H1 (cell line): ENCODE data around the gene ANKRD65. TPM values are rescaled to one million over a fixed set of nuclear protein-coding genes. Genes with fewer than 3 reads are reported as not detected.
"Not testable (repeated sequence)": the region's sequence is repeated elsewhere in the genome, so short reads cannot be mapped to it uniquely, and the experiment has no call there.

Experiments used
- CTCF ChIA-PET: fragments of 300-600 bp; sonication (Branson Sonifier 250); formaldehyde crosslinking; loops from one replicate; lab custom pipeline; 2021; ENCODE audit not compliant: partially characterized antibody; lab: Charles Lee
- POLR2A ChIA-PET: fragments of 300-600 bp; sonication (Branson Sonifier 250); formaldehyde crosslinking; loops from one replicate; lab custom pipeline; 2021; ENCODE audit warnings: inconsistent platforms; ENCODE audit not compliant: partially characterized antibody; lab: Charles Lee
- DNase-seq, 2 experiments: peaks; one replicate each; pipeline versions ENCODE4 v3.0.0 to v3.0.0-alpha.2; 2010 to 2022; ENCODE audit warnings: low spot score in 2 of 2, low read depth in 1 of 2, mixed read lengths in 1 of 2
- FAIRE-seq: peaks from 2 replicates; lab custom pipeline; 2011; peaks lifted over from hg19 to GRCh38; lab: Jason Lieb, UNC
- H2AFZ ChIP-seq: 2 replicates; pipeline ENCODE4 v1.8.1; 2012; ENCODE audit warnings: low read length, inconsistent platforms
- H2AK5ac ChIP-seq: 2 replicates; pipeline ENCODE4 v1.6.1; 2013; ENCODE audit warnings: low read depth, low read length
- H2BK120ac ChIP-seq: replicated peaks from 2 replicates; pipeline ENCODE3; 2013; ENCODE audit warnings: low read depth, low read length, inconsistent platforms
- H2BK12ac ChIP-seq: 2 replicates; pipeline ENCODE4 v1.6.1; 2013; ENCODE audit warnings: low read depth, low read length
- H2BK15ac ChIP-seq: 2 replicates; pipeline ENCODE4 v1.6.1; 2013; ENCODE audit warnings: low read length
- H2BK20ac ChIP-seq: 2 replicates; pipeline ENCODE4 v1.6.1; 2013; ENCODE audit warnings: low read length
- H2BK5ac ChIP-seq: 2 replicates; pipeline ENCODE4 v1.6.1; 2013; ENCODE audit warnings: low read depth, low read length
- H3K14ac ChIP-seq: 2 replicates; pipeline ENCODE4 v1.6.1; 2013; ENCODE audit warnings: inconsistent platforms; ENCODE audit not compliant: insufficient read length
- H3K18ac ChIP-seq: 2 replicates; pipeline ENCODE4 v1.6.1; 2013; ENCODE audit warnings: low read length; ENCODE audit errors: extremely low read depth
- H3K23ac ChIP-seq: 2 replicates; pipeline ENCODE4 v1.6.1; 2013; ENCODE audit warnings: inconsistent platforms; ENCODE audit not compliant: insufficient read length
- H3K23me2 ChIP-seq: 2 replicates; pipeline ENCODE4 v1.6.1; 2013; ENCODE audit warnings: low read depth, low read length
- H3K27ac ChIP-seq: 2 replicates; pipeline ENCODE4 v1.6.1; 2011; ENCODE audit warnings: low read depth, low read length, inconsistent platforms
- H3K27me3 ChIP-seq, 4 experiments: replicated peaks in 1 of 4; 1 replicate in 1 of 4; 2 replicates in 3 of 4; pipeline versions ENCODE4 v1.6.1 to v1.8.1; 2011 to 2013; ENCODE audit warnings: low read length in 3 of 4, mild to moderate bottlenecking in 3 of 4, inconsistent platforms in 2 of 4, mixed read lengths in 2 of 4, moderate library complexity in 1 of 4; ENCODE audit not compliant: control insufficient read depth in 3 of 4, insufficient read depth in 3 of 4; ENCODE audit errors: extremely low read depth in 1 of 4
- H3K36me3 ChIP-seq, 4 experiments: 2 replicates each; pipeline versions ENCODE4 v1.6.1 to v1.8.1; 2011 to 2013; ENCODE audit warnings: mild to moderate bottlenecking in 4 of 4, low read length in 3 of 4, moderate library complexity in 2 of 4, control low read depth in 1 of 4, inconsistent platforms in 1 of 4; ENCODE audit not compliant: insufficient read depth in 4 of 4, control insufficient read depth in 2 of 4
- H3K4ac ChIP-seq: replicated peaks from 2 replicates; pipeline ENCODE3; 2013; ENCODE audit warnings: low read length, low read depth, mixed read lengths, inconsistent platforms; ENCODE audit not compliant: insufficient read length
- H3K4me1 ChIP-seq, 4 experiments: replicated peaks in 1 of 4; 1 replicate in 1 of 4; 2 replicates in 3 of 4; pipeline versions ENCODE4 v1.6.1 to v1.8.1; 2011 to 2013; ENCODE audit warnings: low read length in 3 of 4, inconsistent platforms in 2 of 4, mixed read lengths in 1 of 4; ENCODE audit not compliant: insufficient read depth in 4 of 4, control insufficient read depth in 3 of 4
- H3K4me2 ChIP-seq, 2 experiments: 2 replicates each; pipeline versions ENCODE4 v1.6.1 to v1.8.1; 2011 to 2013; ENCODE audit warnings: low read depth in 2 of 2, low read length in 2 of 2, control low read depth in 1 of 2, inconsistent platforms in 1 of 2, mild to moderate bottlenecking in 1 of 2; ENCODE audit not compliant: insufficient read depth in 1 of 2
- H3K4me3 ChIP-seq, 4 experiments: fragments of 200-600, 300-600 bp in 1 of 4; sonication (generic), shearing (Covaris generic), sonication (Bioruptor Twin) in 1 of 4; 2 replicates each; pipeline versions ENCODE4 v1.5.1 to v1.8.1; 2011 to 2016; ENCODE audit warnings: low read length in 4 of 4, low read depth in 3 of 4, control low read depth in 2 of 4, inconsistent platforms in 2 of 4, mild to moderate bottlenecking in 2 of 4, mixed read lengths in 1 of 4, moderate library complexity in 1 of 4; ENCODE audit not compliant: insufficient read depth in 2 of 4; ENCODE audit errors: extremely low read depth in 1 of 4
- H3K56ac ChIP-seq: replicated peaks from 2 replicates; pipeline ENCODE3; 2013; ENCODE audit warnings: low read depth, mild to moderate bottlenecking, mixed read lengths, low read length, inconsistent platforms; ENCODE audit not compliant: insufficient read length
- H3K79me1 ChIP-seq: 2 replicates; pipeline ENCODE4 v1.6.1; 2013; ENCODE audit warnings: low read depth, low read length, control low read depth
- H3K79me2 ChIP-seq, 2 experiments: 2 replicates each; pipeline versions ENCODE4 v1.6.1 to v1.8.1; 2012 to 2013; ENCODE audit warnings: low read length in 2 of 2, mild to moderate bottlenecking in 2 of 2, inconsistent platforms in 1 of 2; ENCODE audit not compliant: insufficient read depth in 2 of 2, control insufficient read depth in 1 of 2
- H3K9ac ChIP-seq, 4 experiments: replicated peaks in 1 of 4; 1 replicate in 1 of 4; 2 replicates in 3 of 4; pipeline versions ENCODE4 v1.6.1 to v1.8.1; 2011 to 2013; ENCODE audit warnings: low read depth in 3 of 4, low read length in 3 of 4, control low read depth in 2 of 4, mild to moderate bottlenecking in 2 of 4, moderate library complexity in 2 of 4, inconsistent platforms in 1 of 4; ENCODE audit errors: extremely low read depth in 1 of 4
- H3K9me3 ChIP-seq, 2 experiments: 2 replicates each; pipeline versions ENCODE4 v1.6.1 to v1.8.1; 2012 to 2013; ENCODE audit warnings: mild to moderate bottlenecking in 2 of 2, moderate library complexity in 2 of 2, control low read depth in 1 of 2, inconsistent platforms in 1 of 2, low read depth in 1 of 2, low read length in 1 of 2, mixed read lengths in 1 of 2; ENCODE audit not compliant: insufficient read depth in 2 of 2
- H4K20me1 ChIP-seq, 2 experiments: replicated peaks in 1 of 2; 2 replicates each; pipeline versions ENCODE3 to v1.8.1; 2011 to 2013; ENCODE audit warnings: inconsistent platforms in 2 of 2, low read length in 2 of 2, mild to moderate bottlenecking in 1 of 2; ENCODE audit not compliant: insufficient read depth in 2 of 2, control insufficient read depth in 1 of 2
- H4K5ac ChIP-seq: 2 replicates; pipeline ENCODE4 v1.6.1; 2013; ENCODE audit warnings: low read length, low read depth, mixed read lengths, inconsistent platforms; ENCODE audit not compliant: insufficient read length
- H4K8ac ChIP-seq: 2 replicates; pipeline ENCODE4 v1.8.0; 2013; ENCODE audit warnings: mild to moderate bottlenecking, moderate library complexity, low read length, inconsistent platforms; ENCODE audit not compliant: insufficient read depth; ENCODE audit errors: extremely low read depth
- H4K91ac ChIP-seq: replicated peaks from 2 replicates; pipeline ENCODE3; 2013; ENCODE audit warnings: low read length, mixed read lengths, inconsistent platforms; ENCODE audit not compliant: insufficient read length
- CHD1 ChIP-seq: IDR thresholded peaks from 2 replicates; pipeline ENCODE4 v1.6.1; 2012; ENCODE audit warnings: low read depth, low read length, improper control_type of control experiment
- CHD2 ChIP-seq: IDR thresholded peaks from 2 replicates; pipeline ENCODE4 v1.6.1; 2012; ENCODE audit warnings: low read length, improper control_type of control experiment
- JUND ChIP-seq: IDR thresholded peaks from 2 replicates; pipeline ENCODE4 v1.6.1; 2011; ENCODE audit warnings: mild to moderate bottlenecking, improper control_type of control experiment, low read length
- SIN3A ChIP-seq, 2 experiments: IDR thresholded peaks in 1 of 2; conservative IDR thresholded peaks in 1 of 2; 2 replicates each; pipeline ENCODE4 v1.6.1; 2011 to 2012; ENCODE audit warnings: low read length in 2 of 2, improper control_type of control experiment in 1 of 2, low read depth in 1 of 2, mild to moderate bottlenecking in 1 of 2
- TAF7 ChIP-seq: optimal IDR thresholded peaks from 2 replicates; pipeline ENCODE3; 2011; ENCODE audit warnings: low read depth, mild to moderate bottlenecking, inconsistent platforms, low read length, moderate library complexity, borderline replicate concordance
- WGBS, 2 experiments: shearing (Covaris generic) in 1 of 2; methylation state at CpG; one replicate each; pipeline versions ENCODE4 v1.1.6 to v1.1.7; 2013 to 2015; ENCODE audit warnings: low lambda C conversion rate in 2 of 2, mixed read lengths in 2 of 2, inconsistent platforms in 1 of 2, low coverage in 1 of 2, missing lambda C conversion rate in 1 of 2; ENCODE audit not compliant: insufficient replicate concordance in 2 of 2, insufficient coverage in 1 of 2, insufficient read length in 1 of 2; ENCODE audit errors: extremely low coverage in 1 of 2, missing lambda C conversion rate in 1 of 2; 5-methylcytosine and 5-hydroxymethylcytosine counted together
- polyA plus RNA-seq, 7 experiments: library from polyadenylated mRNA; depleted of rRNA in 3 of 7; stranded (reverse) in 5 of 7; unstranded in 2 of 7; fragments of >200 nt in 5 of 7; fragments of 200-250 nt in 2 of 7; gene quantifications; 1 replicate in 5 of 7; 2 replicates in 1 of 7; 4 replicates in 1 of 7; pipeline versions ENCODE4 v1.2.1 to v1.2.3, GENCODE V29; 2011 to 2013; ENCODE audit warnings: missing spikeins in 2 of 7, mixed read lengths in 2 of 7
- total RNA-seq: library from RNA; stranded (reverse); fragmentation: NEBNext Ultra II Directional; extraction: Animal tissue kit (Norgen Biotek cat#: 25700); gene quantifications from 2 replicates; pipeline ENCODE4 v1.2.1, GENCODE V29; 2021

The ANKRD65 gene
- total and polyA plus RNA-seq, 2 of the 8 experiments (the other 6 are each of a cell fraction or from before 2014, with no cell fraction given), result 1.8 to 2.0 TPM

DNA sequence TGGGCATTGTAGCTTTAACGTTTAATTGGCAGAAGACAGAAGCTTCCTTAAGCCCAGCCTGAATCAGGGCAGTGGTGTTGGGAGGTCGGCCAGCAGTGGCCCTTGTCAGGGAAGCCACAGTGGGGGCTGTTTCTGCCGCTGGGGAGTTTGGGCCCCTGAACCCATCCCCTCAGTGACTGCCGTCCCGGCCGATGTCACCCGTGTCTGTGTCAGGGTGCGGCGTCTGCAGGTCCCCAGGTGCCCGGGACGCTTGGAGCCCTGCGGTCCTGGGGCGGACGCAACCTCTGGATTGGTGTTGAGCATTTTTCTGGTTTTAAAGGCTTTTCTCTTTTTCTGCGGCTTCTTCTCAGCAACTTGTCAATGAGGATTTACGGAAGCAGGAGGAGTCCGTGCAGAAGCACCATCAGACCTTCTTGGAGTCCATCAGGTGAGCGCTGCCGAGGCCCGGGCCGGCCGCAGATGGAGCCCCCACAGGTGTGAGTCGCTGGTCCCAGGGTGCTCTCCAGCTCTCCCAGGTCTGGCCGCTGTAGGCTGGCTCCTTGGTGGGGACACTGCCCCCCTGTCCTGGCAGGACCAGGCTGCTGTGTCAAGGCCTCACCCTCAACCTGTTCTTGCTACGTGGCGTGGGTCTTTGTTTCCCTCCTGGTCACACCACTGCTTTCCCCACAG, 30.8 kb upstream of the ANKRD65 start (continued):
- TF ChIP-seq TAF7 (no peak), CHD2 (no peak), JUND (no peak), CHD1 (no peak), SIN3A (conservative IDR thresholded peaks at IDR 0.05 in 1 of 2, IDR thresholded peaks at IDR 0.05 in 1 of 2; ENCODE audit: low read depth in 1 of 2, low read length in 2 of 2) (no peak)

DNA sequence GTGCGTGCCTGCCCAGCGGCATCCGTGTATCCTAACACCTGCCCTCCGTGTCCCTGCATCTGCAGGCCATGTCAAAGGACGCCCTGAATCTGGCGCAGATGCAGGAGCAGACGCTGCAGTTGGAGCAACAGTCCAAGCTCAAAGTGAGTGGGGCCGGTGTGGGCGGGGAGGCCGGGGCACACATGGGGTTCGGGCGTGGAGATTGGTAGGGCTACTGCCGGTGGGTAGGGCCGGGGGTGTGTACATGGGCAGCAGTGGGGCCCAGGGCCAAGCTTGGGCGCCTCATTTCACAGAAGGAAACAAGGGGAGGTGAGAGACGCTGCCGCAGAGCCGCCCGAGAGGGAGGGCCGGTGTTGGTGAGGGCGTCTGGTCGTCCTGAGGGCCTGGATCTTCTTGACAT, 29.5 kb upstream of the ANKRD65 start:
- H3K56ac ChIP-seq, H2BK15ac ChIP-seq, H2AK5ac ChIP-seq, H4K20me1 ChIP-seq, H3K79me2 ChIP-seq, H2BK5ac ChIP-seq, H3K4me2 ChIP-seq, FAIRE-seq, DNase-seq, H3K27me3 ChIP-seq, H4K8ac ChIP-seq, H3K4me3 ChIP-seq, H2BK12ac ChIP-seq, H4K5ac ChIP-seq, H3K9me3 ChIP-seq, H3K4me1 ChIP-seq, H2AFZ ChIP-seq, H3K23me2 ChIP-seq, H3K36me3 ChIP-seq, H3K4ac ChIP-seq, H4K91ac ChIP-seq, H3K14ac ChIP-seq, H2BK20ac ChIP-seq, H3K79me1 ChIP-seq, H3K23ac ChIP-seq, H3K18ac ChIP-seq, H3K9ac ChIP-seq, H3K27ac ChIP-seq, H2BK120ac ChIP-seq: not testable (repeated sequence)
- WGBS, 2 experiments, result 92% methylated on average over 17 of the region's 22 CpGs; no CpG with 5 or more reads in 1 of the 2 experiments
- ChIA-PET CTCF (interaction anchor here (0.6 to 2.4 kb wide), 5 partner anchors 10 to 54 kb away, joined by 4 to 12 read pairs (median 5); no protein-coding TSS in a partner anchor), POLR2A (interaction anchor here (0.7 to 1.5 kb wide), 3 partner anchors 13 to 50 kb away, joined by 3 read pairs; no protein-coding TSS in a partner anchor)
